ENCODE measurements around the gene HIF3A. TPM values are rescaled to one million over a fixed set of nuclear protein-coding genes. Genes with fewer than 3 reads are reported as not detected.

HIF3A gene
- total RNA-seq, 2 donors from 2014 or later, result 42.8 to 97.6 TPM

DNA sequence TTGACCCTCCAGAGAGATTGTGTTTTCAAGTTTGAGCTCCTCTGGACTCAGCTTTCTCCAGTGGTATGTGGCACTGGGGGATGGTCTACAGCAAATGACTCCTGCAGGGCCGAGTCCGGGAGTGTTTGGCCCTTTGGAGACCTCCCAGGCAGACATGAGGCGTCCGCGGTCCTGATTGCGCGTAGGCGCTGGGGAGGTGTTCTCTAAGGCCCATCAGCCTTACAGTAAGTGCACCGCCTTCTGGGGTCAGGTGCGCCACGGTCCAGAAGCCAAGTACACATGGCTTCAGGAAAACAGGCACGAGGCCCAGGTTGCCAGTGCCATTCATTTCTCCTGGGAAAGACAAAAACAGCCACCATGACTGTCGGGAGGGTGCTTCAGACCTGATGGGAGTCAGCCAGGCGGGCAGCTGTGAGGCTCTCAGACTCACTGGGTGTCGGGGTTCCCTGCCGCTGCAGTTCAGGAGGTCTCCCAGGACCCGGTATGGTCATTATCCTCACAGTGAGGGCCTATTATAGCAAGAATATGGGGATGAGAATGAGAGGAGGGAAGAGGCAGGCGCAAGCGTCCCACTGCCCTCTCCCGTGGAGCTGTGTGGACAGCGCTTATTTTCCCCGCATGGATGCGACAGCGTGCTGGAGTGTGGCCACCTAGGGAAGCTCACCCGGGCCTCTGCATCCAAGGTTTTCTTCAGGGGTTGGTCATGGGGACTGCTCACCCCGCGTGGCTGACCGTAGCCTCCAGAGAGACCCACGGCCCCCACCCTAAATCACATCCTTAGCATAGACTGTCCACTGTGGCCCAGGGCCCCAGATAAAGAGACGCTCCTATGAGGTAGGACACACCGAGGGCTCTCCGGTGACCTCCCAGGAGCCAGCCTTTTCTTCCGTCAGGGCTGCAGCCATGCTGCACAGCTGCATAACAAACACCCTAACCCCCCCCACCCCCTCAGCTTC, 94.7 kb downstream of the HIF3A start:
- WGBS, result 83% methylated on average over 33 of the region's 33 CpGs
- no peak for DNase-seq (ENCODE audit: low spot score)
- no peak overlapping the region for H3K4me3 ChIP-seq
- intact Hi-C loops (cut with DNase I), result no loop called here
- peaks cover 3 to 13% of the 10 kb centered on the region in 2 donors for H3K36me3 ChIP-seq
- no peaks in the 10 kb centered on the region for H3K4me1 ChIP-seq (replicated peaks)
- no peaks in the 10 kb centered on the region for H3K9me3 ChIP-seq
- no peak for TF ChIP-seq POLR2AphosphoS5 (IDR thresholded peaks at IDR 0.05)
- TF ChIP-seq, protein P1, sequence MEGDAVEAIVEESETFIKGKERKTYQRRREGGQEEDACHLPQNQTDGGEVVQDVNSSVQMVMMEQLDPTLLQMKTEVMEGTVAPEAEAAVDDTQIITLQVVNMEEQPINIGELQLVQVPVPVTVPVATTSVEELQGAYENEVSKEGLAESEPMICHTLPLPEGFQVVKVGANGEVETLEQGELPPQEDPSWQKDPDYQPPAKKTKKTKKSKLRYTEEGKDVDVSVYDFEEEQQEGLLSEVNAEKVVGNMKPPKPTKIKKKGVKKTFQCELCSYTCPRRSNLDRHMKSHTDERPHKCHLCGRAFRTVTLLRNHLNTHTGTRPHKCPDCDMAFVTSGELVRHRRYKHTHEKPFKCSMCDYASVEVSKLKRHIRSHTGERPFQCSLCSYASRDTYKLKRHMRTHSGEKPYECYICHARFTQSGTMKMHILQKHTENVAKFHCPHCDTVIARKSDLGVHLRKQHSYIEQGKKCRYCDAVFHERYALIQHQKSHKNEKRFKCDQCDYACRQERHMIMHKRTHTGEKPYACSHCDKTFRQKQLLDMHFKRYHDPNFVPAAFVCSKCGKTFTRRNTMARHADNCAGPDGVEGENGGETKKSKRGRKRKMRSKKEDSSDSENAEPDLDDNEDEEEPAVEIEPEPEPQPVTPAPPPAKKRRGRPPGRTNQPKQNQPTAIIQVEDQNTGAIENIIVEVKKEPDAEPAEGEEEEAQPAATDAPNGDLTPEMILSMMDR (IDR thresholded peaks at IDR 0.05), result no peak
- no peak for TF ChIP-seq POLR2A (IDR thresholded peaks at IDR 0.05)
- H3K27me3 ChIP-seq (replicated peaks; ENCODE audit: insufficient read depth), result no peaks in the 10 kb centered on the region
- no peak overlapping the region for H3K27ac ChIP-seq

DNA sequence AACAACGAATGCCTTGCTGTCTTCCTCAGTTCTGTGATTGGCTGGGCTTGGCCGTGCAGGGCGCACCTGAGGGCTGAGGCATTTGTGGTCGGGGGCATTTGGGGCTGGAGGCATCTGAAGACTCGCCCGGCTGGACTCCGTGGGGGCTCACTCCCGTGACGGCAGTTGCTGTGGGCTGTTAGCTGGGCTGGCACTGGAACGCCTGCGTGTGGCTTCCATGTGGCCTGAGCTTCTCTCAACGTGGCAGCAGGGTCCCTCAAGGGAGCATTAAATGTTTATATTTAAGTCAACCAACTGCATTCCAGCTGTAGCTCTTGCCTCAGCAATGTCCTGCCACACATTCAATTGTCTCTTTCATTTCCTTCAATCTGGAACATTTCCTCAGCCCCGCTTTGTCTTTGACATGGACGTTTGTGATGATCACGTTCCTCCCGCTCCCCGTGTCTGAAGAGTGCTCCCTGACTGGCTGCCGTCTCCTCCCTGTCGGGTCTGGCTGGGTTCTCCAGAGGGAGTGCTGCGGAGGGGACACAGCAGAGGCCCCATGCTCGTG, 95.5 kb downstream of the HIF3A start:
- no peak overlapping the region for H3K27ac ChIP-seq
- H3K4me1 ChIP-seq (replicated peaks), result no peaks in the 10 kb centered on the region

DNA sequence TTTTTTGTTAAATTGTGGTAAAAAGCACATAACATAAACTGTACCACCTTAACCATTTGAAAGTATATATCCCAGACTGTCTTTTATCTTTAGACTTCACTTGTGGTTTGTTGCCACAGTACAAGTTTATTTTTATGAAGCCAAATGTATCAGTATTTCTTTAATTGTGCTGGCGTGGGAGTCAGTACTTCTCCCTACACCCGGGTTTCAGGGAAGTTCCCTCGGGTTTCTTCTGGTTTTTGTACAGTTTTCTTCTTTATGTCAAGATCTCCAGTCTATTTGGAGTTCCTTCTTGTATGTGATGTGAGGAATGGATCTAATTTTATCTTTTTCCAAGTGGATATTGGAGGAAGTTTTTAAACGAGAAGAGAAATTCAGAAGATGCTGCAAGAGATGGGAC, 96.0 kb downstream of the HIF3A start:
- Histone ChIP-seq H3K36me3 (peaks cover 0 to 3% of the 10 kb centered on the region in 2 donors), H3K4me1 (replicated peaks) (no peaks in the 10 kb centered on the region), H3K27me3 (replicated peaks; ENCODE audit: insufficient read depth) (no peaks in the 10 kb centered on the region), H3K9me3 (no peaks in the 10 kb centered on the region), H3K27ac (no peak overlapping the region), H3K4me3 (no peak overlapping the region)
- intact Hi-C loops (cut with DNase I), result no loop called here
- TF ChIP-seq POLR2A (IDR thresholded peaks at IDR 0.05) (no peak), POLR2AphosphoS5 (IDR thresholded peaks at IDR 0.05) (no peak)
- TF ChIP-seq, protein P1 (IDR thresholded peaks at IDR 0.05), result no peak
- 31% methylated on average over 4 of the region's 4 CpGs for WGBS
- no peak for DNase-seq (ENCODE audit: low spot score)

More for the DNA sequence above, 95.5 kb downstream of the HIF3A start:
- no peak for TF ChIP-seq POLR2AphosphoS5 (IDR thresholded peaks at IDR 0.05)
- 24% methylated on average over 21 of the region's 21 CpGs for WGBS
- DNase-seq (ENCODE audit: low spot score), result no peak
- H3K9me3 ChIP-seq, result no peaks in the 10 kb centered on the region
- H3K4me3 ChIP-seq, result no peak overlapping the region
- H3K27me3 ChIP-seq (replicated peaks; ENCODE audit: insufficient read depth), result no peaks in the 10 kb centered on the region
- intact Hi-C loops (cut with DNase I), result no loop called here
- peaks cover 3 to 5% of the 10 kb centered on the region in 2 donors for H3K36me3 ChIP-seq

Small RNA genes lying within 50 kb of the gene (small RNA-seq; reads per million reads assigned to genes)
- gene RNU6-924P, result 0 reads per million in 2 donors

Other genes starting within 250 kb of the HIF3A start
- not detected for gene IGFL3, start 172.4 kb upstream of the HIF3A start, total RNA-seq
- gene IGFL2, start 148.8 kb upstream of the HIF3A start, total RNA-seq, result 1 to 10 TPM in 1 of 2 donors, not detected in 1; 2.7 TPM
- gene IGFL1, start 67.3 kb upstream of the HIF3A start, total RNA-seq, result 1 to 10 TPM in 1 of 2 donors, not detected in 1; 4.8 TPM
- 10 to 100 TPM; 81.4 to 84.3 TPM for gene PPP5C, start 50.0 kb downstream of the HIF3A start, total RNA-seq
- gene CCDC8, start 116.5 kb downstream of the HIF3A start, total RNA-seq, result 10 to 100 TPM; 20.4 to 32.7 TPM
- gene PNMA8C, start 131.9 kb downstream of the HIF3A start, total RNA-seq, result 1 to 10 TPM in 1 of 2 donors, not detected in 1; 1.6 TPM
- 10 to 100 TPM; 17.0 to 26.5 TPM for gene PNMA8A, start 174.5 kb downstream of the HIF3A start, total RNA-seq
- 1 to 10 TPM in 1 of 2 donors, under 1 TPM in 1; 0.96 to 3.1 TPM for gene PNMA8B, start 198.8 kb downstream of the HIF3A start, total RNA-seq